Hematopoietic multipotent progenitor cell treated with erythropoietin and hydrocortisone succinate and interleukin-3 and kit ligand, for 17 days (in vitro differentiated cells): ENCODE measurements around the gene PGPEP1.
"Not testable (repeated sequence)": the region's sequence is repeated elsewhere in the genome, so short reads cannot be mapped to it uniquely, and the experiment has no call there.

Source experiments
- DNase-seq: peaks from one replicate; pipeline ENCODE4 v3.0.0-alpha.2; 2015; ENCODE audit warnings: low spot score

Gene PGPEP1

GRCh38 chr19:18332917-18333530 is 7.4 kb upstream of the PGPEP1 start:
- DNase-seq, result no peak

GRCh38 chr19:18333680-18334079 is 6.7 kb upstream of the PGPEP1 start:
- no peak for DNase-seq

GRCh38 chr19:18336121-18336520 is 4.3 kb upstream of the PGPEP1 start:
- no peak for DNase-seq

GRCh38 chr19:18338541-18338940 is 1.9 kb upstream of the PGPEP1 start:
- DNase-seq, result no peak

GRCh38 chr19:18339723-18340122 is 675 bp upstream of the PGPEP1 start:
- no peak for DNase-seq

- no peak for DNase-seq
Measured at GRCh38 chr19:18340990-18341868, 831 bp downstream of the PGPEP1 start.

- DNase-seq, result no peak
Measured at GRCh38 chr19:18342090-18342632, 1.8 kb downstream of the PGPEP1 start.

GRCh38 chr19:18344582-18344950 is 4.2 kb downstream of the PGPEP1 start:
- DNase-seq, result no peak

GRCh38 chr19:18345296-18345695 is 4.9 kb downstream of the PGPEP1 start:
- DNase-seq, result no peak

GRCh38 chr19:18346091-18346490 is 5.7 kb downstream of the PGPEP1 start:
- DNase-seq, result no peak

GRCh38 chr19:18348171-18348570 is 7.8 kb downstream of the PGPEP1 start:
- no peak for DNase-seq

GRCh38 chr19:18348818-18349339 is 8.5 kb downstream of the PGPEP1 start:
- not testable (repeated sequence) for DNase-seq

- DNase-seq, result peak; percentile 89
Measured at GRCh38 chr19:18349524-18350128, 9.2 kb downstream of the PGPEP1 start.

GRCh38 chr19:18350490-18350889 is 10.1 kb downstream of the PGPEP1 start:
- DNase-seq, result no peak

GRCh38 chr19:18351544-18351943 is 11.1 kb downstream of the PGPEP1 start:
- DNase-seq, result no peak

- no peak for DNase-seq
Measured at GRCh38 chr19:18353378-18354005, 13.1 kb downstream of the PGPEP1 start.

GRCh38 chr19:18354743-18355142 is 14.3 kb downstream of the PGPEP1 start:
- not testable (repeated sequence) for DNase-seq

- DNase-seq, result no peak
Measured at GRCh38 chr19:18357041-18357440, 16.6 kb downstream of the PGPEP1 start.

GRCh38 chr19:18361646-18362045 is 21.2 kb downstream of the PGPEP1 start:
- DNase-seq, result peak; percentile 14

GRCh38 chr19:18362934-18363542 is 22.6 kb downstream of the PGPEP1 start:
- DNase-seq, result peak; percentile 45

- DNase-seq, result peak; percentile 44
Measured at GRCh38 chr19:18363787-18364186, 23.4 kb downstream of the PGPEP1 start.
